GM12875 (cell line): Measurements from ENCODE around the gene YY2.
"Not testable (repeated sequence)": the region's sequence is repeated elsewhere in the genome, so short reads cannot be mapped to it uniquely, and the experiment has no call there.

ENCODE experiments used
- H3K4me3 ChIP-seq: one replicate; pipeline ENCODE4 v1.5.1; 2011; ENCODE audit warnings: low read depth, low read length, control low read depth
- TF ChIP-seq, protein P1 (sequence below): IDR thresholded peaks from 2 replicates; pipeline ENCODE4 v1.5.1; 2011; ENCODE audit warnings: low read depth, mild to moderate bottlenecking, control low read depth, inconsistent platforms, low read length, moderate library complexity, borderline replicate concordance; ENCODE audit not compliant: insufficient read depth

YY2 gene

DNA sequence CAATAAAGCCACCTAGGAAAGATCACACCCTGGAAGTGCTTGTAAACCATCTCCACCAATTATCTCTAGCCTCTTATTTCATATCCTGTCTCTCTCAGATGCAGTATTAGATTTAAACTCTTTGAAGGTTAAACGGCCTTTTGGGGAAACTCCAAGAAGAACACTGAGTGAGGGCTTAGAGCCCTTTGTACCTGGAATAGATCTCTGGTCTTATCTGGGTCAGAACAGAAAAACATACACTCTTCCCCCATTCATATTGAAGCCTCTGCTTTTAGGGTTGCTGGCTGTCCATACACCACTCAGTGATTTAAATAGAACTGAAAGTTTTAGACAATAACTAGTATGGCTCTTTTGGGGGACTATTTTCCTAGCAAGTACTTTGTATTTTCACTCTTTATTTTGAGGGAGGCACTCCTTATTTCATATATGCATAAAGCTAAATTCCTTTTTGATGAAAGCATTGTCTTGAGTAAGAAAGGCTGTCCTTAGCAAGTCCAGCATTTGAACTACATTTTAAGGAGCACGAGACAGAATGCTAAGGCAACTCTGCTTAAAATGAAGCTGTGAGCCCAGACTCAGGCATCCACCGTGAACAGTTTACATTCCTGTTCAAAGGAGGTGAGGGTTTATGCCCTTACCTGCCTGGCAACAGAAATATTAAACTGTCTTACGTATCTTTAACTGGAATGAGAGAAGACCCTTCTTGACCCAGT lies 17.4 kb downstream of the YY2 start:
- TF ChIP-seq, protein P1, sequence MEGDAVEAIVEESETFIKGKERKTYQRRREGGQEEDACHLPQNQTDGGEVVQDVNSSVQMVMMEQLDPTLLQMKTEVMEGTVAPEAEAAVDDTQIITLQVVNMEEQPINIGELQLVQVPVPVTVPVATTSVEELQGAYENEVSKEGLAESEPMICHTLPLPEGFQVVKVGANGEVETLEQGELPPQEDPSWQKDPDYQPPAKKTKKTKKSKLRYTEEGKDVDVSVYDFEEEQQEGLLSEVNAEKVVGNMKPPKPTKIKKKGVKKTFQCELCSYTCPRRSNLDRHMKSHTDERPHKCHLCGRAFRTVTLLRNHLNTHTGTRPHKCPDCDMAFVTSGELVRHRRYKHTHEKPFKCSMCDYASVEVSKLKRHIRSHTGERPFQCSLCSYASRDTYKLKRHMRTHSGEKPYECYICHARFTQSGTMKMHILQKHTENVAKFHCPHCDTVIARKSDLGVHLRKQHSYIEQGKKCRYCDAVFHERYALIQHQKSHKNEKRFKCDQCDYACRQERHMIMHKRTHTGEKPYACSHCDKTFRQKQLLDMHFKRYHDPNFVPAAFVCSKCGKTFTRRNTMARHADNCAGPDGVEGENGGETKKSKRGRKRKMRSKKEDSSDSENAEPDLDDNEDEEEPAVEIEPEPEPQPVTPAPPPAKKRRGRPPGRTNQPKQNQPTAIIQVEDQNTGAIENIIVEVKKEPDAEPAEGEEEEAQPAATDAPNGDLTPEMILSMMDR, result no peak
- H3K4me3 ChIP-seq, result no peak overlapping the region

DNA sequence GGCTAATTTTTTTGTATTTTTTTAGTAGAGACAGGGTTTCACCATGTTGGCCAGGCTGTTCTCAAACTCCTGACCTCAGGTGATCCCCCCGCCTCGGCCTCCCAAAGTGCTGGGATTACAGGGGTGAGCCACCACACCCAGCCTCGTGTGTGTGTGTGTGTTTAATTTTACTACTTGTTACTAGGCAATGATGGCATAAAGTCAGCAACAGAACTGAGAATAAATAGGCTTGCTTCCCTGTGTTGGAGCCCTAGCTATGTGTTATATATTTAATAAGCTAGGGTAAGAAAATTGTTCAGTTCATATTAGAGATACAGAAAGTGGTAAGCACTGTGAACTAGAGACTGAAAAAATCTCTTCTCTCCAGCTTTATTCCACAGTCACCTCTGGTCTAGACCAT lies 18.4 kb downstream of the YY2 start:
- not testable (repeated sequence) for H3K4me3 ChIP-seq

DNA sequence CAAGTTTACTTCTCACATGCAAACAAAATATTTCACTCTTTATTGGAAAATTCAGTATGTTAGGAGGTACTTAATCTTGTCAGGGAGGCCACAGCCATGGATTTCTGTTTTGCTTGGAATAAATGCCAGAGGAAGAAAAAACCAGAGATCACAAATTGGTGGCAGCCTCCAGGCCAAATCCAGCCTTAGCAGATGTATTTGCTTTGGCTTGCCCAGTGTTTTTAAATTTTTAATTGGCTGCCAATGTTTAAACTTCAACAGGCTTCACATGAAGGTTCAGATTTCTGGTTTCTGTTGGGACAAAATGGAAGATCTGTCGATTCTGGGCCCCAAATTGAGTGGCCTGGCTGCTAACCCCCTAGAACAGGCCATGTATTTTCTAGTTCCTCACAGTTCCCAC lies 19.2 kb downstream of the YY2 start:
- no peak overlapping the region for H3K4me3 ChIP-seq
- TF ChIP-seq, protein P1, result no peak

DNA sequence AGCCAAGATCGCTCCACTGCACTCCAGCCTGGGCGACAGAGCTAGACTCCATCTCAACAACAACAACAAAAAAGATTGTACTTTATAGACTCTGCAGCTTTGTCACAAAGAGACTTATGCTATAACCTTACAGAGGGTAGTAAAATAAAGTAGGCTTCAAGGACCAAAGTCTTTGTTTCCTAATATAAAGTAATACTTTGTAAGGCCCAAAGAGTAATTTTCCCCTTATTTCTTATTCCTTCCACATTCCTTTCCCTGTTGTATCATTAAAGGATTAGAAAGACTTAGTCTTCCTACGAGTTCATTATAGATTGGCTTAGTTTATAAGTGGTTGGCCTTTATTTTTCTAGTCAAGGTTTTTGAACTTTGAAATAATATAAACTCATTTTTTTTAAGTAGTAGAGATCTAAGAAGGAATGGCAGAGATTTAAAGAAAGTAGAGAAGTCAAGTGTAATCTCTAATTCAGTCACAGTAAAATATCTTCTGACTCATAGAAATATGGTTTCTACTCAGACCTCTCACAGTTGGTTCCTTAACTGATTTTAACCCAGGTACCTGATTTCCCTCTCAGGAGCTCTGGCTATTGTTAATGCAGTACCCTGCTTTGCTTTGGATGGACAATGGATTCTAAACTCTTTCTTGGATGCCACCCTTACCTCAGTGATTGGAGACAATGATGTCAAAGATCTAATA lies 26.2 kb downstream of the YY2 start:
- TF ChIP-seq, protein P1, result no peak
- H3K4me3 ChIP-seq, result no peak overlapping the region

DNA sequence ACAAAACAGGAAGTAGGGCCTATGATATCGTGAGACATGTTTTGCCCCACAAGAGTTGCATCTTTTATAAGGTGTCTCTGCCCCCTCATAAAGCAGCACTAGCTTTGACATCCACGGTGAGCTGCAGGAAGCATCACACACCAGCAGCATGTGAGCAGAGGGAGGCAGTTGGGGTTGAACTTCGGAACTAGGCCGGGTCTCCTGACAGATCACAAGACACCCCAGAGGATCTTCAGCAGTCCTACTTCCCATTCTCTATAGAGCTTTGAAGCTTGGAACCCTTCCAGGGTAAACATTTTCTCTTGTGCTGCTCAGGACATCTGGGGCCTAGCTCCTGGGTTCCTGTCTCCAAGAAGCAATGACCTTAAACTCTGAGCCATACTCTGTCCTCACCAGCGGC lies 27.5 kb downstream of the YY2 start:
- H3K4me3 ChIP-seq, result no peak overlapping the region
- TF ChIP-seq, protein P1, result no peak

DNA sequence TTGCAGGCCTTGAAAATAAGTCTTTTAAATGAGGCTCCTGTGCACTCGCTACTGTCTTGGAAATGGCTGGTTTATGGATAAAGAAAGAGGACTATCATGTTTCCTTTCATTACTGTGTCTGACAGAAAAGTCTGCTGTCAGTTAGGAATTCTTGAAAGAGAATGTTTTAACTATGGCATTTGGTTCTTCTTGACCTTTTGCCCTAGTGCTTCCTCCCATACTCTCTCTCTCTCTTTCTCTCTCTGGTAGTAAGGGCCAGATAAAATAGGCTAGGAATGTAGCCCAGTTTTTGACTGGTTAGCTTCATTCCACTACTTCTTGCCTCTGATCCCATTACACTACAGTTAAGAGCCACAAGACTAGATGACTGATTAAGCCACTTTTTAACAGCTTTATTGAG lies 29.8 kb downstream of the YY2 start:
- H3K4me3 ChIP-seq, result no peak overlapping the region
- TF ChIP-seq, protein P1, result no peak

DNA sequence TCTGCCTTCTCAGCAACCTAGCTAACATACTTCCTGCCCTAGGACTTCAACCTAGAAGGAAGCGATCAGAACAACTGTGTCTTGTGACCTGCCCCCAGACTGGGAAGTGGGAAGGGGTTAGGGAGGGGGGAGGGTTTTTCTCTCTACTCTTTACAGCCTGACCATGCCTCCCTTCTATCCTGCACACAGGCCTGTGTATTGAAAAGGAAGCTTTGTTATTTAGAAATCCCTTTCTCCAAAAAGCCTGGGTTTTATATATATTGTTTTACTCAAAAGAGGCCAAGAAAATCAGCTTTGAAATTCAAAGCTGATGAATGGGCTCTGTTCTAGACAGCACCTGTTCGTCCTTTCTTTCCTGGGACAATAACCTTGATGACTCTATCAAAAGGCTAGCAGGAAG lies 49.5 kb downstream of the YY2 start:
- no peak overlapping the region for H3K4me3 ChIP-seq
- TF ChIP-seq, protein P1, result no peak
